DND-41 (cell line): ENCODE data around the gene SYT1.

Experiments used
- ATAC-seq: fragments of 200-7000 bp; cut with Tn5 transposase; 3 replicates; pipeline ENCODE4 v1.9.1; 2021; ENCODE audit warnings: low read depth; ENCODE audit not compliant: insufficient read depth
- DNase-seq: peaks from one replicate; pipeline ENCODE4 v3.0.0-alpha.2; 2020
- H2AFZ ChIP-seq: 2 replicates; pipeline ENCODE4 v1.6.0; 2012; ENCODE audit warnings: low read depth, low read length
- H3K27ac ChIP-seq: 2 replicates; pipeline ENCODE4 v1.5.1; 2012; ENCODE audit warnings: low read length, inconsistent platforms
- H3K27me3 ChIP-seq: fragments of 200-600 bp; sonication (generic); 2 replicates; pipeline ENCODE4 v1.6.0; 2012; ENCODE audit warnings: low read length, mild to moderate bottlenecking, inconsistent platforms; ENCODE audit not compliant: insufficient read depth, poor library complexity
- H3K36me3 ChIP-seq: 2 replicates; pipeline ENCODE4 v1.5.1; 2012; ENCODE audit warnings: low read length, inconsistent platforms; ENCODE audit not compliant: insufficient read depth
- H3K4me1 ChIP-seq: 2 replicates; pipeline ENCODE4 v1.5.1; 2012; ENCODE audit warnings: mild to moderate bottlenecking, low read length; ENCODE audit not compliant: insufficient read depth
- H3K4me2 ChIP-seq: 2 replicates; pipeline ENCODE4 v1.6.0; 2012; ENCODE audit warnings: mild to moderate bottlenecking, moderate library complexity, low read length, inconsistent platforms; ENCODE audit not compliant: insufficient read depth
- H3K4me3 ChIP-seq, 2 experiments: fragments of 200-600 bp in 1 of 2; shearing (Covaris generic) in 1 of 2; 2 replicates each; pipeline ENCODE4 v1.5.1; 2012 to 2016; ENCODE audit warnings: inconsistent platforms in 2 of 2, low read length in 2 of 2, mild to moderate bottlenecking in 2 of 2, low read depth in 1 of 2, moderate library complexity in 1 of 2
- H3K79me2 ChIP-seq: 2 replicates; pipeline ENCODE4 v1.6.0; 2012; ENCODE audit warnings: low read length, inconsistent platforms; ENCODE audit not compliant: insufficient read depth
- H3K9ac ChIP-seq: 2 replicates; pipeline ENCODE4 v1.6.0; 2012; ENCODE audit warnings: low read depth, mild to moderate bottlenecking, inconsistent platforms, low read length, moderate library complexity
- H3K9me3 ChIP-seq: 2 replicates; pipeline ENCODE4 v1.5.1; 2012; ENCODE audit warnings: low read length, moderate library complexity, mild to moderate bottlenecking, inconsistent platforms; ENCODE audit not compliant: insufficient read depth, severe bottlenecking
- H4K20me1 ChIP-seq: 2 replicates; pipeline ENCODE4 v1.6.0; 2012; ENCODE audit warnings: low read length; ENCODE audit not compliant: insufficient read depth
- EZH2 ChIP-seq: IDR thresholded peaks from 3 replicates; pipeline ENCODE4 v1.6.1; 2012; ENCODE audit warnings: borderline replicate concordance, low read depth, mild to moderate bottlenecking, moderate library complexity, low read length, inconsistent platforms; ENCODE audit not compliant: severe bottlenecking
- TF ChIP-seq, protein P1 (sequence below): IDR thresholded peaks from 2 replicates; pipeline ENCODE4 v1.5.1; 2012; ENCODE audit warnings: borderline replicate concordance, low read length, moderate library complexity, mild to moderate bottlenecking; ENCODE audit not compliant: poor library complexity, severe bottlenecking; ENCODE audit errors: extremely low read depth

The SYT1 gene

DNA sequence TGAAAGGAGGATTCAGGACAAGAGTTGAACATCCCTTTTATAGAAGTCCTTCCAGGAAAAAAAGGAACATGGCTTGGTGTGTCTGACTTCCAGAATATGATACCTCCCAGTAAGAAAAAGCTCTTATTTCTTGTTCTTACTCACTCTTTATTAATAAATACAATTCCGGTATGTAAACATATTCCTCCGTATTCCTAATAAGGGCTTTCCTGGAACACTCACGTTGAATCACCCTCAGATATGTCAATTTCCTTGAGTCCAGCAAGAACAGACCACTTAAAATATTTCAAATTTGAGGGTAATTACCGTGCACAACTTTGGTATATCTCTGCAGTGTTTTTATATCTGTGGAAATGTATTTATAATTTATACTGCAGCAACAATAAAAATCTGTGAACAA, 385.6 kb downstream of the SYT1 start:
- H3K27ac ChIP-seq: no peak overlapping the region
- H3K9ac ChIP-seq: no peak overlapping the region
- H3K4me3 ChIP-seq: no peak overlapping the region
- no peak overlapping the region for H2AFZ ChIP-seq
- TF ChIP-seq, protein P1, sequence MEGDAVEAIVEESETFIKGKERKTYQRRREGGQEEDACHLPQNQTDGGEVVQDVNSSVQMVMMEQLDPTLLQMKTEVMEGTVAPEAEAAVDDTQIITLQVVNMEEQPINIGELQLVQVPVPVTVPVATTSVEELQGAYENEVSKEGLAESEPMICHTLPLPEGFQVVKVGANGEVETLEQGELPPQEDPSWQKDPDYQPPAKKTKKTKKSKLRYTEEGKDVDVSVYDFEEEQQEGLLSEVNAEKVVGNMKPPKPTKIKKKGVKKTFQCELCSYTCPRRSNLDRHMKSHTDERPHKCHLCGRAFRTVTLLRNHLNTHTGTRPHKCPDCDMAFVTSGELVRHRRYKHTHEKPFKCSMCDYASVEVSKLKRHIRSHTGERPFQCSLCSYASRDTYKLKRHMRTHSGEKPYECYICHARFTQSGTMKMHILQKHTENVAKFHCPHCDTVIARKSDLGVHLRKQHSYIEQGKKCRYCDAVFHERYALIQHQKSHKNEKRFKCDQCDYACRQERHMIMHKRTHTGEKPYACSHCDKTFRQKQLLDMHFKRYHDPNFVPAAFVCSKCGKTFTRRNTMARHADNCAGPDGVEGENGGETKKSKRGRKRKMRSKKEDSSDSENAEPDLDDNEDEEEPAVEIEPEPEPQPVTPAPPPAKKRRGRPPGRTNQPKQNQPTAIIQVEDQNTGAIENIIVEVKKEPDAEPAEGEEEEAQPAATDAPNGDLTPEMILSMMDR: no peak
- TF ChIP-seq EZH2: no peak
- H4K20me1 ChIP-seq: no peaks in the 10 kb centered on the region
- H3K79me2 ChIP-seq: no peaks in the 10 kb centered on the region
- no peaks in the 10 kb centered on the region for H3K36me3 ChIP-seq
- no peak for ATAC-seq
- H3K4me1 ChIP-seq: no peaks in the 10 kb centered on the region
- H3K9me3 ChIP-seq: no peaks in the 10 kb centered on the region
- H3K27me3 ChIP-seq: no peaks in the 10 kb centered on the region
- no peak for DNase-seq
- no peak overlapping the region for H3K4me2 ChIP-seq

DNA sequence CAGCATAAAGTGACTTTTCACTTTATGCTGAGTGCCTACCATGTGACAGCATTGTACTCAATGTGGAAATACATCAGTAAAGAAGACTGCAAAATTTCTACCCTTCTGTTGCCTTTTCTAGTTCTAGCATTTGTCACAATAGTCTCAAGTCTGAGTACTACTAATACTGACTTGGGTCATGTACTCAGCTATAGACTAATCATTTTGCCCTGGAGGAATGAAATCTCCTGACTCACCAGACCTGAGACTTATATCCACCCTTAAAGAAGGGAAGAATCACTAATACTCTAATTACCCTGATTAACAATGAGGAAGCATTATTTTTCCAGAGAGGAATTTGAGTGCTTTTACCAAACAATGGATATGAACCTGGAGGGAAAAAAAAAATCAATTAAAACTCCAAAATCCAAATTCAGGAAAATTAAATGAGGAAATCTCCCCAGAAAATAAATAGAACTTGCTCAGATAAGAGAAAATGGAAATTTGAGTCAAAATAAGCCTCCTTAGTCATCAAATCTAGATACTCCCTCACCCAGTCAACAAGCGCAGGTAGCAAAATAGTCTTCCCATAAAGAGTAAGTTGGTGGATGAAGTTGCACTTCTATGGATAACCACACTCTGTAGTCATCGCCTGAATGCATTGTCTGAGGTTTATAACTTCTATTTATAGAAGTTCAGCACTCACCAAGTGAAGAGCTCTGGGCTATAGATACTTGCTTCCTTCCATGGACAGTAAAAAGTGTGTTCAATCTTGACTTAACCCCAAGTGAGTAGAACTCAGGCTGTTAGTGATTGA, 386.6 kb downstream of the SYT1 start:
- Histone ChIP-seq H4K20me1 (no peaks in the 10 kb centered on the region), H3K27me3 (no peaks in the 10 kb centered on the region), H3K9ac (no peak overlapping the region), H3K79me2 (no peaks in the 10 kb centered on the region), H3K4me1 (no peaks in the 10 kb centered on the region), H3K27ac (no peak overlapping the region), H3K4me3 (no peak overlapping the region), H3K36me3 (no peaks in the 10 kb centered on the region), H3K9me3 (no peaks in the 10 kb centered on the region), H2AFZ (no peak overlapping the region), H3K4me2 (no peak overlapping the region)
- TF ChIP-seq EZH2: no peak
- TF ChIP-seq, protein P1: no peak
- ATAC-seq: no peak
- no peak for DNase-seq

DNA sequence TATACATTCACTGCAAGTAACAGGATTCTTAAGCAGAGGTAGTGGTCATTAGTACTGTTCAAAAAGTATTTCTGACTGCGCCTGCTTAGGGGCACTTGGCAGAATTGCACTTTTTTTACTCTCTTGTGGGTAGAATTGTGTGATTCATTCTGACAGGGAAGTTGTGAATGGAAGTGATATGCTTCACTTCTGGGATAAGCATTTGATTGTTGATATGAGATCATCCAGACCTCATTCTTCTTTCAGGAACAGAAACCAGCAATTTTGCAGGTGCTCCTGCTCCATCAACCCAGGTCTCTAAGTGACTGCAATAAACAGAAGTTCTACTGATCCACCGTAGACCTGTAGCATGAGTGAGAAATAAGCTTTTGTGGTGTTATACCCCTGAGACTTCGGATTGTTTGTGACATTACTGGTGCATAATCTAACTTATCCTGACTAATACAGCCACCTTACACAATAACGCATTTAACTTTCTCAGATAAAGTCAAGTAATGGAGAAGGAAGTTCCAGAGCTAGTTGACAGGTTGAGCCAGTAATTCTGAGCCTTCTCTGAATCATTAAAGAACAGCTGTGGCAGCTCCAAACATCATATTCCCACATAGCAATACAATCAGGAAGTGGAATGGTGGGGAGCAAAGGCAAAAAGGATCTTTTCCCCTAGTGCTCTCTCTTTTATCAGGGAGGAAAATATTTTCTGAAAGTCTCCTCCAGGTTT, 387.9 kb downstream of the SYT1 start:
- no peak for DNase-seq
- Histone ChIP-seq H3K9ac (no peak overlapping the region), H3K27me3 (no peaks in the 10 kb centered on the region), H2AFZ (no peak overlapping the region), H3K4me2 (no peak overlapping the region), H3K36me3 (no peaks in the 10 kb centered on the region), H3K4me3 (no peak overlapping the region), H3K9me3 (no peaks in the 10 kb centered on the region), H3K4me1 (no peaks in the 10 kb centered on the region), H3K79me2 (no peaks in the 10 kb centered on the region), H3K27ac (no peak overlapping the region), H4K20me1 (no peaks in the 10 kb centered on the region)
- no peak for ATAC-seq
- TF ChIP-seq, protein P1: no peak
- TF ChIP-seq EZH2: no peak
